GM18951 (cell line): Measurements from ENCODE around the gene PLIN4.

Experiments
- POLR2A ChIP-seq: IDR thresholded peaks from 4 replicates; pipeline ENCODE4 v1.6.1; 2011; ENCODE audit warnings: mild to moderate bottlenecking; ENCODE audit not compliant: insufficient read length, insufficient read depth; ENCODE audit errors: extremely low read depth
- in situ Hi-C: fragments of 300-500 bp; cut with MboI; formaldehyde crosslinking; loops from one replicate; pipeline ENCODE4 v1.12.0; 2022; ENCODE audit warnings: low sequenced_read_pairs, mixed read lengths, inconsistent platforms; ENCODE audit not compliant: unreplicated experiment

PLIN4 gene

DNA sequence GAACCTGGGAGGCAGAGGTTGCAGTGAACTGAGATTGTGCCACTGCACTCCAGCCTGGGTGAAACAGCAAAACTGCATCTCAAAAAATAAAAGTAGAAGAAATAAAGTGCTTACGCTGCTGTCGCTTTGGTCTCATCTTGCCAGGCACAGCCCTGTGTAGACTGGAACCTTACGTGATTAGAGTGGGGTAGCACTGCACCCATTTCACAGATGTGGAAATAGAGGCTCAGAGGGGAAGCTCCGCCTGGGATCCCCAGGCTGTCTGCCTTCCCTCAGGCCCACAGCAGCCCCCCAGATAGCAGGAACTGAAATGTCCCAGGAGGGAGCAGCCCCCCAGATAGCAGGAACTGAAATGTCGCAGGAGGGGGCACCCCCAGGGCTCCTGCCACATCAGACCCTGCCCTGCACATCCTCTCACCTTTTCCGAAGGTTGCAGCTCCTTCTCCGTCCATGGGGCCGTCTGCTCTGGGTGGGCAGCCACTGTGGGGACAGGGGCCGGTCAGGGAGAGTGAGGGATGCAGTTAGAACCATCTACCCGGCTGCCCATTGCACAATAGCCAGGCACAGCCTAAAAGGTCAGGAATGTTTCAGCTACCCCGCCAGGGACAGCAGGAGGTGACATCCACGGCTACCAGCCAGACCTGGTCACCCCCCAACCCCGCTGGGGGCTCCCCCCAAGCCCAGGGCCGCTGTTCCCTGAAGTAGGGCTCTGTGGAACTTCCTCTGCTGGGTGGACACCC, 1.9 kb downstream of the PLIN4 start:
- no peak for TF ChIP-seq POLR2A
- in situ Hi-C loops: no loop called here

DNA sequence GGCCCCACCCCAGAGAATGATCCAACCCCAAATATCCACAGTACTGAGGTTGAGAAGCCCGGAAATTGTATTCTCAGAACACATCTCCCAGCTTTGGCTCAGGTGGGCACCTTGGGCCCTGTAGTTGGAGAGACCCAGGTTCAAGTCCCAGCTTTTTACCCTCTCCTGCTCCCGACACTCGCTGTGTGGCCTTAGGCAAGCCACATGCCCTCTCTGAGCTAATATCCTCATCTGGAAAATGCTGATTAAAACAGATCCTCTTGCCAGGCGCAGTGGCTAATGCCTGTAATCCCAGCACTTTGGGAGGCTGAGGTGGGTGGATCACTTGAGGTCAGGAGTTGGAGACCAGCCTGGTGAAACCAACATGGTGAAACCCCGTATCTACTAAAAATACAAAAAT, 2.6 kb downstream of the PLIN4 start:
- in situ Hi-C loops: no loop called here
- no peak for TF ChIP-seq POLR2A

DNA sequence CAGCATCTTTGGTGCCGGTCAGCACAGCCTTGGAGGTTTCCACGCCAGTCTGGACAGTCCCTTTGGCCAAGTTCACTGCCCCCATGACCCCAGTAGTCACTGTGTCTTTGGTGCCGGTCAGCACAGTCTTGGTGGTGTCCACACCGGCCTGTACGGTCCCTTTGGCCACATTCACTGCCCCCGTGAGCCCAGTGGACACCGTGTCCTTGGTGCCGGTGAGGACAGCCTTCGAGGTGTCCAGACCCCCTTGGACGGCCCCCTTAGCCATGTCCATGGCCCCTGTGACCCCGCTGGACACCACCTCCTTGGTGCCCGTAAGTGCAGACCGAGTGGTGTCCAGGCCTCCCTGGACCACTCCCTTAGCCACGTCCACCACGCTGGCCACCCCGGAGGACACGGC, 5.0 kb downstream of the PLIN4 start:
- in situ Hi-C loops: no loop called here
- TF ChIP-seq POLR2A: no peak

DNA sequence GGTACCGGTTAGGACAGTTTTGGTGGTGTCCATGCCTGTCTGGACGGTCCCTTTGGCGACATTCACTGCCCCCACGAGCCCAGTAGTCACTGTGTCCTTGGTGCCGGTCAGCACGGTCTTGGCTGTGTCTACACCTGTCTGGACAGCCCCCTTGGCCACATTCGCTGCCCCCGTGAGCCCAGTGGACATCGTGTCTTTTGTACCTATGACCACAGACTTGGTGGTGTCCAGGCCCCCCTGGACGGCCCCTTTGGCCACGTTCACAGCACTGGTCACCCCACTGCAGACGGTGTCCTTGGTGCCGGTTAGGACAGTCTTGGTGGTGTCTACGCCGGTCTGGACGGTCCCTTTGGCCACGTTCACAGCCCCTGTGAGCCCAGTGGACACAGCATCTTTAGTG, 6.2 kb downstream of the PLIN4 start:
- in situ Hi-C loops: no loop called here
- TF ChIP-seq POLR2A: no peak

DNA sequence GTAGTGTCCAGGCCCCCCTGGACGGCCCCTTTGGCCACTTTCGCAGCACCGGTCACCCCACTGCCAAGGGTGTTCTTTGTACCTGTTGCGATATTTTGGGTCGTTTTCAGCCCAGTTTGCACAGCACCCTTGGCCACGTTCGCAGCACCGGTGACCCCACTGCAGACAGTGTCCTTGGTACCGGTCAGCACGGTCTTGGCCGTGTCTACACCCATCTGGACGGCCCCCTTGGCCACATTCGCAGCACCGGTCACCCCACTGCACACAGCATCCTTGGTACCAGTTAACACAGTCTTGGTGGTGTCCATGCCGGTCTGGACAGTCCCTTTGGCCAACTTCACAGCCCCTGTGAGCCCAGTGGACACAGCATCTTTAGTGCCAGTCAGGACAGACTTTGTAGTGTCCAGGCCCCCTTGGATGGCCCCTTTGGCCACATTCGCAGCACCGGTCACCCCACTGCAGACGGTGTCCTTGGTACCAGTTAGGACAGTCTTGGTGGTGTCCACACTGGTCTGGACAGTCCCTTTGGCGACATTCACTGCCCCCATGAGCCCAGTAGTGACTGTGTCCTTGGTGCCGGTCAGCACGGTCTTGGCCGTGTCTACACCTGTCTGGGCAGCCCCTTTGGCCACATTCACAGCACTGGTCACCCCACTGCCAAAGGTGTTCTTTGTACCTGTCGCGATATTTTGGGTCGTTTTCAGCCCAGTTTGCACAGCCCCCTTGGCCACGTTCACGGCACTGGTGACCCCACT, 6.8 kb downstream of the PLIN4 start:
- in situ Hi-C loops: no loop called here
- TF ChIP-seq POLR2A: no peak

DNA sequence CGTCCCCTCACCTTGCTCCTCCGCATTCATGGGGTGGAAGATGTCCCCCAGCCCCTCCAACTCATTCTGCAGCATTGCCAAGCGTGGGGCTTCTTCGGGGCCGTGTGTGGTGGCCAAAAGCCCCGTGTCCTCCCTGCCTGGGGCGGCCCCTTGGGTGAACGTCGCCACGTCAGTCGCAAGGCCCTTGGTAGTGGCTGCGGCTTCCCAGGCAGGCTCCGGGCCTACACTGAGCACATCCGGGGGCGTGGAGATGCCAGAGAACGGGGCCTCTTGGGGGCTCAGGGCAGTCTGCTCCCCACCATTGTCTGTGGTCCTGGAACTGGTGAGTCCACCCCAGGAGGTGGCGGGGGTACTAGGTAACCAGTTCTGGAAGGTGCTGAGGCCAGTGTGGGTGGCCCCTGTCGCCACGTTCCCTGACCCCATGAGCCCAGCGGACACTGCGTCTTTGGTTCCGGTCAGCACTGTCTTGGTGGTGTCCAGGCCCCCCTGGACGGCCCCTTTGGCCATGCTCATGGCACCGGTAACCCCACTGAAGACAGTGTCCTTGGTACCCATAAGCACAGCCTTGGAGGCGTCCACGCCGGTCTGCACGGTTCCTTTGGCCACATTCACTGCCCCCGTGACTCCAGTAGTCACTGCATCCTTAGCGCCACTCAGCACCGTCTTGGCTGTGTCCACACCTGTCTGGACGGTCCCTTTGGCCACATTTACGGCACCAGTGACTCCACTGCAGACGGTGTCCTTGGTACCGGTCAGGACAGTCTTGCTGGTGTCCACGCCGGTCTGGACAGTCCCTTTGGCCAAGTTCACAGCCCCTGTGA, 7.6 kb downstream of the PLIN4 start:
- in situ Hi-C loops: no loop called here

DNA sequence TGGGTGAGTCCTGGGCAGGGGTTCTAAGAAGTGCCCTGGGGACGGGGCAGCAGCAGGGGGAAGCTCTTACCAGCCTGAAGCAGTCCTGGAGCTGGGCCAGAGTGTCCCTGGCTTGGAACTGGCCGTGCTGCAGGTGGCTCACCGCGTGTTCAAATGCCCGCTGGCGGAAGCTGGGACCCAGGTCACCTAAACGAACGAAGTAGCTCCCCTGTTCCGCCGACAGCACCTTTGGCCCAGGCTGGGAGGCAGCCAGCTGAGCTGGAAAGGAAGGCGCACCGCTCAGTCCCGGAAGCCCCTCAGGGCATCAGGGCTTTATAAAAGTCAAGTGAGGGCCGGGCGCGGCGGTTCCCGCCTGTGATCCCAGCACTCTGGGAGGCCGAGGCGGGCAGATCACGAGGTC, 9.6 kb downstream of the PLIN4 start:
- in situ Hi-C loops: no loop called here
- TF ChIP-seq POLR2A: no peak

More for the DNA sequence above, 7.6 kb downstream of the PLIN4 start:
- TF ChIP-seq POLR2A: no peak

DNA sequence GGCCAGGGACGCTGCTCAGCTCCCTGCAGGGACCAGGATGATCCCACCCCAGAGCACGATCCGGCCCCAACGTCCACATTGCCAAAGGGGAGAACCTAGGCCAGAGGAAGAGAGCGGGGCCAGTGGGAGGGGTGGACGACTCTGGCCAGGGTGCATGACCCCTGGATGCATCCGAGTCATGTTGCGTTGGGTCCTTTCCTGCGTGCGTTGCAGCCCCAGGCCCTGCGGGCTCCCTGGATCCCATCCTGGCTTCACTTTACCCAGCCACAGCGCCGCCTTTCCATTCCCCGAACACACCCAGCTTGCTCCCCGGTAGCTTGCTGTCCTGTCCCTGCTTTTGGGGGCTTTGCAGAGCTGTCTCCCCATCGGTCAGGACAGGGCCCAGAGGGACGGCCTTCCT, 10.5 kb downstream of the PLIN4 start:
- TF ChIP-seq POLR2A: no peak
- in situ Hi-C loops: no loop called here

DNA sequence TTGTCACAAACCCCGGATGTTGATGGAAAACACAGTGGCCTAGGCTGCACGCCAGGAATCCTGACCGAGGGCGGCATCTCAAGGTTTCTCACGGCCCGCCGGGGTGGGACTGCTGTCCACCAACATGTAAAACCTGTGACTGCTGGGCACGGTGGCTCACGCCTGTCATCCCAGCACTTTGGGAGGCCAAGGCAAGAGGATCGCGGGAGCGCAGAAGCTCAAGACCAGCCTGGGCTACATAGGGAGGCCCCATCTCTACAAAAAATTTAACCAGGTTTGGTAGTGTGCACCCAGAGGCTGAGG, 11.2 kb downstream of the PLIN4 start:
- in situ Hi-C loops: no loop called here
- TF ChIP-seq POLR2A: no peak

DNA sequence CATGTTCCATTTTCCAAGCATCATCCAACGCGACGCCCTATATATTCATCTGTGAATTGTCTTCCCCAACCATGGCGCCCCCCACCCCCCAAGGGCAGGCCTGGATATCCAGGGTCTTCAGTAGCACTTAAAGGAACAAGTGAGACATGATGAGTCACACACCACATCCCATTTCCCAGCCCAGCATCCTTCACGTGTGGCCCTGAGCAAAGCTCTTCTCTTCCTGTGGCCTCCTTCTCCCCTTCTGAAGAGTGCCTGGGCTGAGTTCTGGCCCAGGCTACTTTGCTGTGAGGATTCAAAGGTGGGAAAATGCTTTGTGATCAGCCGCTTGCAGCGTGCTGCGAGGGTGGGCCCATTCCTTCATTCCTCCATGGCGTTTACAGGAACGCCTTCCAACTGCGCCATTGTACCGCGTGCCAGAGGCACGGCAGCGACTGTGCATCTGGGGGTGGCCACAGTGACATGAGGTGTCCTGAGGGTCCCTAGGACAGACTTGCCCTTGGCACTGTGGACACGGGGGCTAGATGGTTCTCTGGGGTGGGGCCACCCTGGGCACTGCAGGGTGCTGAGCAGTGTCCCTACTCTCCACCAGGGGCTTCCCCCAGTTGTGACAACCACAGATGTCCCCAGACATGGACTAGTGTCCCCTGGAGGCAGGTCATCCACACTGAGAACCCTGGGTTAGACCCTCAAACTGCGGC, 11.7 kb downstream of the PLIN4 start:
- no peak for TF ChIP-seq POLR2A
- in situ Hi-C loops: no loop called here

DNA sequence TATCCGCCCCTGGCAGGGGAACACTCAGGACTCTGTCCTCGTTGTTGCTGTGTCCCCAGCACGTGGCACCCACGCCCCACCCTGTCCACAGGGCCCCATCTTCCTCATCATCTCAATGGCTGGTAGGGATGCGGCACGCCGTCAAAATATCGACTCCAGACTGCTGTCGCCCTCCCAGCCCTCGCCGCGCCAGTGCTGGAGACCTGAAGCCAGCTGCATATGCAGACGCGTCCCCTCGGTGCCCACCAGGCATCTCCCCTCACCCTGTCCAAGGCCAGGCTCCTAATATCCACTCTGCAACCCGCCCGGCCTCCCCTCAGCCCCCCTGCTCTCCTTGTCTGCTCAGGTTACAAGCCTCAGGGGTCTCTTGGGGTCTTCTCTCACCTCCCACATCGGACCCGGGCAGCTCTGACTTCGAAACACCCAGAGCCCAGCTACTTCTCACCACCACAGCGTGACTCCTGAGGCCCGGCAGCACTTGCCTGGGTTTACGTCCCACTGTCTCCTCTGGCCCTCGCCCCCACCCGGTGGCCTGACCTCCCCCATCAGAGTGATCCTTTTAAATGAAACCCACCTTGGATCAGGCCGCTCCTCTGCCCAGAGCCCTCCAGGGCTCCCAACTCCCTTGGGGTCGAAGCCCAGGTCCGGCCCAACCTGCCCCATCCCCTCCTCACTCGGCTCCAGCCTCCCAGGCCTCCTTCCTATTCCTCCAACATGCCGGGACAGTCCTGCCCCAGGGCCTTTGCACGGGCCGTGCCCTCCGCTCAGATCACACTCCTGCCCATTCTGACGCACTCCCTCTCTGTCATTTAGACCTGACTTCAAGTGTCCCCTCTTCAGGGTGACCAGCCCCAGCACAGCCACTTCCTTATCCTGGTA, 12.5 kb downstream of the PLIN4 start:
- no peak for TF ChIP-seq POLR2A
- in situ Hi-C loops: no loop called here

DNA sequence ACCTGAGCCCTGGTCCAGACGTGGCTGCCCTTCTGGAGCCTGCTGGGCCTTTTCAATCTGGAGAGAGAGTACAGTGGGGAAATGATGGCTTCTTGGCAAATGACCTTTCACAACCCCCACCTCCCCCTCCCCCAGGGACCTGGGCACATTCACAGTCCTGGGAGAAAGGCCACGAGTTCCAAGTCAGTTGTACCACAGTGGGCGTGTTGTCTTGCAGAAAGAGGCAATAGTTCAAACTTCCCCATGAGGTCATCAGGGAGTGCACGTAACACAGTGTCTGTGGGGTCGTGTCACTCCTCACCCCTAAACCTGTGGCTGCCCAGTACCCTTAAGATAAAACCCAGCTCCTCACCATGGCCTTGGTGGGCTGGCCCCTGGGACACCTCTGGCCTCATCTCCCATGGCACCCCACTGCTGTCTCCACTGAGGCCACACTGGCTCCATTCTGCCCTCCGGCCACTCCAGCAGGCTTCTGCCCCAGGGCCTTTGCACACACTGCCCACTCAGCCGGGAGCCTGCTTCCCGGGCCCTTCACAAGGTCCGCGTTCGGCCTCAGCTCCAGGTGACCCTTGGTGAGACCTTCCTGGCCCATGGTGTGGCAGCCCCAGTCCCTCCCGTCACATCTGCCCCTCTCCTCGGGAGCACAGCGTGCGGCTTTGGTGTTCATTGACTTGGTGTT, 13.3 kb downstream of the PLIN4 start:
- no peak for TF ChIP-seq POLR2A
- in situ Hi-C loops: no loop called here
